PC-3 (cell line): ENCODE data around the gene CPOX. TPM values are rescaled to one million over a fixed set of nuclear protein-coding genes. Genes with fewer than 3 reads are reported as not detected.

ENCODE experiments used
- ATAC-seq: fragments of 200-7000 bp; cut with Tn5 transposase; 2 replicates; pipeline ENCODE4 v1.9.1; 2020; ENCODE audit warnings: mild to moderate bottlenecking, moderate library complexity
- BruUV-seq: library from RNA; stranded (reverse); fragments of 400-500 nt; replicated peaks from 2 replicates; lab custom pipeline; 2021; lab: Mats Ljungman, UMichigan
- CTCF ChIA-PET: fragments of 300-600 bp; sonication (Branson Sonifier 250); formaldehyde crosslinking; loops from one replicate; lab custom pipeline; 2022; ENCODE audit warnings: antibody characterized with exemption; lab: Charles Lee
- POLR2A ChIA-PET: fragments of 300-600 bp; sonication (Branson Sonifier 250); formaldehyde crosslinking; loops from one replicate; lab custom pipeline; 2022; ENCODE audit warnings: antibody characterized with exemption; ENCODE audit not compliant: unreplicated experiment; lab: Charles Lee
- DNase-seq: peaks from one replicate; pipeline ENCODE4 v3.0.0-alpha.2; 2015
- H2AFZ ChIP-seq: fragments of 300-600 bp; sonication (generic); 2 replicates; pipeline ENCODE4 v1.6.0; 2016; ENCODE audit warnings: antibody characterized with exemption, low read length
- H3F3A ChIP-seq: fragments of 300-600 bp; sonication (generic); one replicate; pipeline ENCODE4 v1.6.0; 2017; ENCODE audit warnings: antibody characterized with exemption, low read length, control low read depth, mild to moderate bottlenecking; ENCODE audit not compliant: unreplicated experiment
- H3K27ac ChIP-seq: fragments of 300-600 bp; sonication (generic); 2 replicates; pipeline ENCODE4 v1.5.1; 2016; ENCODE audit warnings: mild to moderate bottlenecking, low read length
- H3K27me3 ChIP-seq: fragments of 300-600 bp; sonication (generic); 2 replicates; pipeline ENCODE4 v1.6.1; 2016; ENCODE audit warnings: low read length, mixed read lengths
- H3K36me3 ChIP-seq: fragments of 300-600 bp; sonication (generic); 2 replicates; pipeline ENCODE4 v1.6.1; 2016; ENCODE audit warnings: low read depth, mixed run types, low read length, mixed read lengths
- H3K4me1 ChIP-seq: fragments of 300-600 bp; sonication (generic); 2 replicates; pipeline ENCODE4 v1.5.1; 2016; ENCODE audit warnings: low read length; ENCODE audit not compliant: insufficient read depth
- H3K4me2 ChIP-seq: fragments of 300-600 bp; sonication (generic); 2 replicates; pipeline ENCODE4 v1.6.0; 2016; ENCODE audit warnings: low read length
- H3K4me3 ChIP-seq: fragments of 300-600 bp; sonication (generic); 2 replicates; pipeline ENCODE4 v1.5.1; 2016; ENCODE audit warnings: mild to moderate bottlenecking, low read length, mixed read lengths
- H3K79me2 ChIP-seq: fragments of 300-600 bp; sonication (generic); 2 replicates; pipeline ENCODE4 v1.6.1; 2017; ENCODE audit warnings: low read length, mixed read lengths
- H3K9ac ChIP-seq: fragments of 300-600 bp; sonication (generic); 2 replicates; pipeline ENCODE4 v1.6.0; 2016; ENCODE audit warnings: mild to moderate bottlenecking, low read length
- H3K9me2 ChIP-seq: fragments of 300-600 bp; sonication (generic); replicated peaks from 2 replicates; pipeline ENCODE4 v1.6.1; 2016; ENCODE audit warnings: mixed run types, low read length, mixed read lengths
- H3K9me3 ChIP-seq: fragments of 300-600 bp; sonication (generic); 2 replicates; pipeline ENCODE4 v1.6.1; 2016; ENCODE audit warnings: low read length, mixed read lengths
- H4K20me1 ChIP-seq: fragments of 300-600 bp; sonication (generic); 2 replicates; pipeline ENCODE4 v1.6.1; 2016; ENCODE audit warnings: low read length, mixed read lengths
- CTCF ChIP-seq: fragments of 300-600 bp; sonication (generic); conservative IDR thresholded peaks from 2 replicates; pipeline ENCODE4 v1.5.1; 2017; ENCODE audit warnings: antibody characterized with exemption, low read depth, mild to moderate bottlenecking, low read length
- EZH2 ChIP-seq: fragments of 300-600 bp; sonication (generic); IDR thresholded peaks from one replicate; pipeline ENCODE4 v1.6.1; 2017; ENCODE audit warnings: antibody characterized with exemption, mild to moderate bottlenecking, low read length; ENCODE audit not compliant: unreplicated experiment
- EZH2phosphoT487 ChIP-seq: fragments of 300-600 bp; sonication (generic); IDR thresholded peaks from 2 replicates; pipeline ENCODE4 v1.6.1; 2018; ENCODE audit warnings: mild to moderate bottlenecking, antibody characterized with exemption, low read length, borderline replicate concordance
- intact Hi-C: fragments of 100-400 bp; cut with micrococcal nuclease; formaldehyde crosslinking; loops from 2 replicates; pipeline ENCODE4 v1.9.0; 2023
- total RNA-seq: library from RNA; depleted of rRNA; stranded (reverse); fragments of >200 nt; gene quantifications from 2 replicates; pipeline ENCODE4 v1.2.3, GENCODE V29; 2014

CPOX gene
- total RNA-seq, 1 experiment from 2014 or later: 62.0 TPM

- intact Hi-C loops: no loop called here
- Histone ChIP-seq H2AFZ (no peak overlapping the region), H4K20me1 (no peaks in the 10 kb centered on the region), H3K4me3 (no peak overlapping the region), H3F3A (no peaks in the 10 kb centered on the region), H3K9me2 (no peaks in the 10 kb centered on the region), H3K9ac (no peak overlapping the region), H3K27ac (no peak overlapping the region), H3K27me3 (no peaks in the 10 kb centered on the region), H3K79me2 (no peaks in the 10 kb centered on the region), H3K36me3 (no peaks in the 10 kb centered on the region), H3K4me1 (peaks cover 8% of the 10 kb centered on the region), H3K4me2 (no peak overlapping the region), H3K9me3 (no peaks in the 10 kb centered on the region)
- ChIA-PET POLR2A (interaction anchor here (0.6 kb wide), 1 partner anchor 46 kb away, joined by 4 read pairs; no protein-coding TSS in a partner anchor), CTCF (no interaction called here)
- TF ChIP-seq CTCF (no peak), EZH2 (no peak), EZH2phosphoT487 (no peak)
- no peak for DNase-seq
- no peak for ATAC-seq
- BruUV-seq: no TSS peak
These were observed 53.1 kb downstream of the CPOX start for GRCh38 chr3:98540346-98540745.

- no peak overlapping the region for H3K4me2 ChIP-seq
- ATAC-seq: no peak
These were observed 56.9 kb downstream of the CPOX start for GRCh38 chr3:98536456-98537017.

More at GRCh38 chr3:98536456-98537017, 56.9 kb downstream of the CPOX start:
- Histone ChIP-seq H2AFZ (0 out of 2 replicates have a peak overlapping the region, but pooled peaks have one; percentile 15), H3K9me3 (no peaks in the 10 kb centered on the region), H3K36me3 (no peaks in the 10 kb centered on the region), H3K9me2 (no peaks in the 10 kb centered on the region), H3K9ac (no peak overlapping the region), H3K4me3 (no peak overlapping the region), H3K79me2 (no peaks in the 10 kb centered on the region), H3K4me1 (peaks cover 8% of the 10 kb centered on the region), H4K20me1 (no peaks in the 10 kb centered on the region), H3F3A (no peaks in the 10 kb centered on the region), H3K27me3 (no peaks in the 10 kb centered on the region; the same call in 1 of the 2 replicates), H3K27ac (0 out of 2 replicates have a peak overlapping the region, but pooled peaks have one; percentile 3)
- no TSS peak for BruUV-seq
- no peak for TF ChIP-seq CTCF
- ChIA-PET POLR2A (no interaction called here), CTCF (no interaction called here)
- DNase-seq: peak; percentile 39
- intact Hi-C loops: no loop called here
